Natural killer cell (primary cell): ENCODE measurements around the gene LDHD. TPM values are rescaled to one million over a fixed set of nuclear protein-coding genes. Genes with fewer than 3 reads are reported as not detected.
A peak's percentile ranks its signal among the peaks of the same experiment; 100 is the strongest.

ENCODE experiments used
- ATAC-seq, 3 donors: fragments of 150-1000 bp in 2 of 3; fragments of 200-7000 bp in 1 of 3; cut with Tn5 transposase; 1 replicate in 1 of 3; 2 replicates in 2 of 3; pipeline ENCODE4 v1.10.0; 2021; ENCODE audit warnings: mild to moderate bottlenecking in 2 of 3, moderate library complexity in 2 of 3
- DNase-seq, 2 donors: peaks; one replicate each; pipeline versions ENCODE4 v3.0.0 to v3.0.0-alpha.2; 2013 to 2021; ENCODE audit warnings: mixed read lengths in 1 of 2
- H3K27ac ChIP-seq: one replicate; pipeline ENCODE4 v1.5.1; 2013; ENCODE audit warnings: mild to moderate bottlenecking, low read length
- H3K27me3 ChIP-seq: one replicate; pipeline ENCODE4 v1.6.1; 2013; ENCODE audit warnings: low read length; ENCODE audit not compliant: control insufficient read depth, insufficient read depth
- H3K36me3 ChIP-seq: one replicate; pipeline ENCODE4 v1.6.1; 2013; ENCODE audit warnings: low read length; ENCODE audit not compliant: control insufficient read depth, insufficient read depth
- H3K4me1 ChIP-seq: one replicate; pipeline ENCODE4 v1.6.1; 2013; ENCODE audit warnings: low read length; ENCODE audit not compliant: control insufficient read depth, insufficient read depth
- H3K4me3 ChIP-seq: one replicate; pipeline ENCODE4 v1.5.1; 2013; ENCODE audit warnings: low read length
- H3K9me3 ChIP-seq: one replicate; pipeline ENCODE4 v1.6.1; 2013; ENCODE audit warnings: low read length; ENCODE audit not compliant: control insufficient read depth, insufficient read depth
- H3K27ac Mint-ChIP-seq, 2 donors: one replicate each; pipeline ENCODE4 v1.8.0; 2022; ENCODE audit warnings: mild to moderate bottlenecking in 2 of 2, mixed read lengths in 2 of 2, moderate library complexity in 1 of 2
- H3K27me3 Mint-ChIP-seq, 2 donors: one replicate each; pipeline ENCODE4 v1.8.0; 2022; ENCODE audit warnings: low read depth in 2 of 2, mixed read lengths in 2 of 2
- H3K36me3 Mint-ChIP-seq: one replicate; pipeline ENCODE4 v1.8.0; 2022; ENCODE audit warnings: mixed read lengths
- H3K4me1 Mint-ChIP-seq, 2 donors: one replicate each; pipeline ENCODE4 v1.8.0; 2022; ENCODE audit warnings: mixed read lengths in 2 of 2
- H3K4me3 Mint-ChIP-seq: one replicate; pipeline ENCODE4 v1.8.0; 2022; ENCODE audit warnings: mild to moderate bottlenecking, moderate library complexity, mixed read lengths
- H3K9me3 Mint-ChIP-seq, 2 donors: one replicate each; pipeline ENCODE4 v1.8.0; 2022; ENCODE audit warnings: mixed read lengths in 2 of 2
- CTCF ChIP-seq: fragments of 200-600 bp; IDR thresholded peaks from one replicate; pipeline ENCODE4 v1.8.0; 2022; ENCODE audit warnings: antibody characterized with exemption
- WGBS: methylation state at CpG from one replicate; pipeline ENCODE4 v1.1.7; 2013; ENCODE audit warnings: missing lambda C conversion rate; ENCODE audit not compliant: insufficient coverage; 5-methylcytosine and 5-hydroxymethylcytosine counted together
- intact Hi-C: fragments of 100-400 bp; cut with micrococcal nuclease; formaldehyde crosslinking; loops from one replicate; pipeline ENCODE4 v1.14.2; 2022
- total RNA-seq, 4 donors: library from RNA; stranded (reverse); fragments of 120-200 nt in 1 of 4; gene quantifications; one replicate each; pipeline versions ENCODE4 v1.2.3 to v1.2.4, GENCODE V29; 2013 to 2022

LDHD gene
- total RNA-seq, 3 donors from 2014 or later (not counting 1 experiment from before 2014, with no cell fraction given), result 0.12 to 1.3 TPM; not detected in 1

GRCh38 chr16:75103994-75104393 is 12.6 kb downstream of the LDHD start:
- peaks cover 12 to 20% of the 10 kb centered on the region in 2 donors for H3K4me1 Mint-ChIP-seq
- peaks cover 5 to 24% of the 10 kb centered on the region in 2 donors for H3K27me3 Mint-ChIP-seq

GRCh38 chr16:75102595-75102994 is 14.0 kb downstream of the LDHD start:
- ATAC-seq (no peak), DNase-seq (no peak)
- WGBS, result 97% methylated on average over 9 of the region's 9 CpGs
- H3K4me3 Mint-ChIP-seq, result no peak overlapping the region
- intact Hi-C loops, result no loop called here
- H3K36me3 Mint-ChIP-seq, result no peaks in the 10 kb centered on the region
- TF ChIP-seq CTCF, result no peak
- Histone ChIP-seq H3K27me3 (no peaks in the 10 kb centered on the region), H3K27ac (no peak overlapping the region), H3K36me3 (no peaks in the 10 kb centered on the region), H3K9me3 (no peaks in the 10 kb centered on the region), H3K4me1 (peaks cover 51% of the 10 kb centered on the region), H3K4me3 (no peak overlapping the region)
- peaks cover 12 to 24% of the 10 kb centered on the region in 2 donors for H3K4me1 Mint-ChIP-seq
- peak overlapping the region in 1 of 2 donors; percentile 4 for H3K27ac Mint-ChIP-seq
- no peaks in the 10 kb centered on the region for H3K9me3 Mint-ChIP-seq
- peaks cover 5 to 20% of the 10 kb centered on the region in 2 donors for H3K27me3 Mint-ChIP-seq

More at GRCh38 chr16:75103994-75104393, 12.6 kb downstream of the LDHD start:
- no peak for ATAC-seq
- Histone ChIP-seq H3K4me1 (peaks cover 43% of the 10 kb centered on the region), H3K27me3 (no peaks in the 10 kb centered on the region), H3K4me3 (no peak overlapping the region), H3K9me3 (no peaks in the 10 kb centered on the region), H3K36me3 (no peaks in the 10 kb centered on the region), H3K27ac (no peak overlapping the region)
- WGBS, result 100% methylated on average over 4 of the region's 5 CpGs
- no peak for TF ChIP-seq CTCF
- Mint-ChIP-seq H3K4me3 (no peak overlapping the region), H3K9me3 (no peaks in the 10 kb centered on the region), H3K36me3 (no peaks in the 10 kb centered on the region), H3K27ac (no peak overlapping the region)
- intact Hi-C loops, result no loop called here
- DNase-seq, result no peak

GRCh38 chr16:75101635-75102034 is 14.9 kb downstream of the LDHD start:
- Histone ChIP-seq H3K4me1 (peaks cover 49% of the 10 kb centered on the region), H3K4me3 (no peak overlapping the region), H3K27me3 (no peaks in the 10 kb centered on the region), H3K9me3 (no peaks in the 10 kb centered on the region), H3K27ac (no peak overlapping the region), H3K36me3 (no peaks in the 10 kb centered on the region)
- H3K27me3 Mint-ChIP-seq, result peaks cover 5 to 16% of the 10 kb centered on the region in 2 donors
- DNase-seq, result no peak
- no peak for ATAC-seq
- no peak overlapping the region for H3K4me3 Mint-ChIP-seq
- H3K4me1 Mint-ChIP-seq, result peaks cover 12 to 24% of the 10 kb centered on the region in 2 donors
- TF ChIP-seq CTCF, result no peak
- no peaks in the 10 kb centered on the region for H3K9me3 Mint-ChIP-seq
- intact Hi-C loops, result no loop called here
- WGBS, result 61% methylated on average over 1 of the region's 3 CpGs
- no peak overlapping the region for H3K27ac Mint-ChIP-seq
- no peaks in the 10 kb centered on the region for H3K36me3 Mint-ChIP-seq

GRCh38 chr16:75100603-75100990 is 16.0 kb downstream of the LDHD start:
- no peak overlapping the region for H3K4me3 ChIP-seq
- Mint-ChIP-seq H3K27me3 (peaks cover 5 to 14% of the 10 kb centered on the region in 2 donors), H3K9me3 (no peaks in the 10 kb centered on the region), H3K27ac (no peak overlapping the region), H3K4me3 (no peak overlapping the region), H3K4me1 (peaks cover 12 to 20% of the 10 kb centered on the region in 2 donors), H3K36me3 (no peaks in the 10 kb centered on the region)
- intact Hi-C loops, result no loop called here
- no peaks in the 10 kb centered on the region for H3K36me3 ChIP-seq
- WGBS, result 97% methylated on average over 3 of the region's 3 CpGs
- no peak for ATAC-seq
- TF ChIP-seq CTCF, result no peak
- no peaks in the 10 kb centered on the region for H3K9me3 ChIP-seq
- no peaks in the 10 kb centered on the region for H3K27me3 ChIP-seq
- H3K4me1 ChIP-seq, result peaks cover 39% of the 10 kb centered on the region
- no peak overlapping the region for H3K27ac ChIP-seq
- DNase-seq, result no peak
